CD14-positive monocyte (primary cell): Measurements from ENCODE around the gene TMEM190. TPM values are rescaled to one million over a fixed set of nuclear protein-coding genes. Genes with fewer than 3 reads are reported as not detected.

Experiments
- DNase-seq, 3 donors: peaks; one replicate each; pipeline ENCODE4 v3.0.0-alpha.2; 2011 to 2022
- H2AFZ ChIP-seq: 2 replicates; pipeline ENCODE4 v1.6.0; 2012; ENCODE audit warnings: mild to moderate bottlenecking, low read depth, low read length, inconsistent platforms; ENCODE audit not compliant: insufficient read depth, poor library complexity, severe bottlenecking
- H3K27ac ChIP-seq, 2 donors: 1 replicate in 1 of 2; 2 replicates in 1 of 2; pipeline ENCODE4 v1.5.1; 2012 to 2013; ENCODE audit warnings: low read length in 2 of 2, control low read depth in 1 of 2, inconsistent platforms in 1 of 2, low read depth in 1 of 2, mild to moderate bottlenecking in 1 of 2
- H3K27me3 ChIP-seq, 2 donors: one replicate each; pipeline versions ENCODE4 v1.6.0 to v1.6.1; 2011 to 2013; ENCODE audit warnings: low read length in 2 of 2; ENCODE audit not compliant: control insufficient read depth in 2 of 2, insufficient read depth in 2 of 2
- H3K36me3 ChIP-seq, 2 donors: replicated peaks in 1 of 2; 1 replicate in 1 of 2; 2 replicates in 1 of 2; pipeline versions ENCODE4 v1.5.1 to v1.6.1; 2012 to 2013; ENCODE audit warnings: low read length in 2 of 2, control low read depth in 1 of 2, inconsistent platforms in 1 of 2, mild to moderate bottlenecking in 1 of 2; ENCODE audit not compliant: insufficient read depth in 2 of 2, control insufficient read depth in 1 of 2
- H3K4me1 ChIP-seq, 2 donors: 1 replicate in 1 of 2; 2 replicates in 1 of 2; pipeline versions ENCODE4 v1.5.1 to v1.6.1; 2012 to 2013; ENCODE audit warnings: low read length in 2 of 2, control low read depth in 1 of 2, inconsistent platforms in 1 of 2, mild to moderate bottlenecking in 1 of 2, moderate library complexity in 1 of 2; ENCODE audit not compliant: insufficient read depth in 2 of 2, control insufficient read depth in 1 of 2
- H3K4me2 ChIP-seq: replicated peaks from 2 replicates; pipeline ENCODE3; 2012; ENCODE audit warnings: low read length, moderate library complexity, mild to moderate bottlenecking; ENCODE audit not compliant: poor library complexity, severe bottlenecking; ENCODE audit errors: extremely low read depth
- H3K4me3 ChIP-seq, 3 experiments: fragments of 200-600 bp in 1 of 3; sonication (generic) in 1 of 3; replicated peaks in 1 of 3; 1 replicate in 2 of 3; 2 replicates in 1 of 3; pipeline ENCODE4 v1.5.1; 2011 to 2013; ENCODE audit warnings: low read length in 3 of 3, mild to moderate bottlenecking in 3 of 3, control low read depth in 2 of 3, low read depth in 2 of 3, inconsistent platforms in 1 of 3, moderate library complexity in 1 of 3
- H3K79me2 ChIP-seq: 2 replicates; pipeline ENCODE4 v1.6.0; 2012; ENCODE audit warnings: mild to moderate bottlenecking, control low read depth, inconsistent platforms, low read length, moderate library complexity; ENCODE audit not compliant: insufficient read depth
- H3K9ac ChIP-seq: 2 replicates; pipeline ENCODE4 v1.6.0; 2017; ENCODE audit warnings: low read length, mild to moderate bottlenecking; ENCODE audit not compliant: insufficient read depth, poor library complexity, severe bottlenecking
- H3K9me3 ChIP-seq, 2 donors: replicated peaks in 1 of 2; 1 replicate in 1 of 2; 2 replicates in 1 of 2; pipeline versions ENCODE4 v1.5.1 to v1.6.1; 2012 to 2013; ENCODE audit warnings: low read length in 2 of 2, control low read depth in 1 of 2; ENCODE audit not compliant: control insufficient read depth in 1 of 2, insufficient read depth in 1 of 2
- H4K20me1 ChIP-seq: 2 replicates; pipeline ENCODE4 v1.6.0; 2012; ENCODE audit warnings: mild to moderate bottlenecking, low read length, control low read depth, moderate library complexity; ENCODE audit not compliant: insufficient read depth
- H3K27ac Mint-ChIP-seq, 7 donors: one replicate each; pipeline ENCODE4 v1.8.0; 2020; ENCODE audit warnings: mild to moderate bottlenecking in 7 of 7, mixed read lengths in 7 of 7, moderate library complexity in 6 of 7, inconsistent platforms in 2 of 7
- H3K27me3 Mint-ChIP-seq, 3 donors: one replicate each; pipeline ENCODE4 v1.8.0; 2021 to 2022; ENCODE audit warnings: low read depth in 3 of 3, mild to moderate bottlenecking in 3 of 3, mixed read lengths in 3 of 3, moderate library complexity in 3 of 3, inconsistent platforms in 1 of 3
- H3K36me3 Mint-ChIP-seq, 2 donors: one replicate each; pipeline ENCODE4 v1.8.0; 2020; ENCODE audit warnings: mixed read lengths in 2 of 2, inconsistent platforms in 1 of 2, mild to moderate bottlenecking in 1 of 2
- H3K4me1 Mint-ChIP-seq: one replicate; pipeline ENCODE4 v1.8.0; 2020; ENCODE audit warnings: mild to moderate bottlenecking, mixed read lengths
- H3K4me3 Mint-ChIP-seq, 2 donors: one replicate each; pipeline ENCODE4 v1.8.0; 2020; ENCODE audit warnings: mild to moderate bottlenecking in 2 of 2, mixed read lengths in 2 of 2, moderate library complexity in 1 of 2
- H3K9me3 Mint-ChIP-seq, 7 donors: one replicate each; pipeline ENCODE4 v1.8.0; 2020 to 2022; ENCODE audit warnings: mixed read lengths in 7 of 7, mild to moderate bottlenecking in 6 of 7, moderate library complexity in 6 of 7, inconsistent platforms in 2 of 7
- WGBS: methylation state at CpG from one replicate; pipeline ENCODE4 v1.1.5; 2013; ENCODE audit warnings: missing lambda C conversion rate; ENCODE audit not compliant: insufficient coverage; 5-methylcytosine and 5-hydroxymethylcytosine counted together
- intact Hi-C, 2 donors: fragments of 100-400 bp; cut with micrococcal nuclease; formaldehyde crosslinking; loops; one replicate each; pipeline versions ENCODE4 v1.15.0 to v1.15.1; 2023
- polyA plus RNA-seq, 3 donors: library from polyadenylated mRNA; depleted of rRNA in 1 of 3; unstranded in 2 of 3; stranded (reverse) in 1 of 3; fragments of 300-500 nt in 2 of 3; fragments of >200 nt in 1 of 3; fragmentation: Illumina TruSeq in 2 of 3; gene quantifications; 1 replicate in 2 of 3; 2 replicates in 1 of 3; pipeline ENCODE4 v1.2.3, GENCODE V29; 2012 to 2021
- TF ChIP-seq, protein P1 (sequence below): fragments of 200-600 bp; IDR thresholded peaks from one replicate; pipeline ENCODE4 v1.8.0; 2022; ENCODE audit warnings: antibody characterized with exemption, mild to moderate bottlenecking

TMEM190 gene
- polyA plus RNA-seq, 3 donors, result not detected

DNA sequence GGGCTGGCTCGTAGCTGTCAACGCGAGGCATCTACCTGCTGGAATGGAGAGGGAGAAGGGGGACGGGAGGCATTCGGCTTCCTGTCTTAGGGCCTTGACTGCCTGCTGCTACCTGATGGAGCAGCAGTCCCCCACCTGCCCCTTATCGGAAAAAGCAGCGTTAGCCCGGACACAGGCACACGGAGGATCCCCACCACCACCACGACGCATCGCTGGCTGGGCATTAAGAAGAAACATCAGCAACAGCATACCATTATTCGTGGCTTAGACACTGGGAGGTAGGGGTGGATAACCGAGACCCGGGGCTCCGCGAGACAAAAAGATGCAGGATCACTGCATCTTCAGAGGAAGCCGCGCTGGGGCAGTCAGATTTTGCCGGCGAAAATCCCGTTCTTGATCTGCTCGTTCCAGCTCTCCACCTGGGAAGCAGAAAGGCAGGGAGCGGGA, 23.2 kb upstream of the TMEM190 start:
- H3K27me3 Mint-ChIP-seq, result peaks cover 49 to 75% (median 59%) of the 10 kb centered on the region in 3 donors
- H3K9ac ChIP-seq, result peak overlapping the region; percentile 19

DNA sequence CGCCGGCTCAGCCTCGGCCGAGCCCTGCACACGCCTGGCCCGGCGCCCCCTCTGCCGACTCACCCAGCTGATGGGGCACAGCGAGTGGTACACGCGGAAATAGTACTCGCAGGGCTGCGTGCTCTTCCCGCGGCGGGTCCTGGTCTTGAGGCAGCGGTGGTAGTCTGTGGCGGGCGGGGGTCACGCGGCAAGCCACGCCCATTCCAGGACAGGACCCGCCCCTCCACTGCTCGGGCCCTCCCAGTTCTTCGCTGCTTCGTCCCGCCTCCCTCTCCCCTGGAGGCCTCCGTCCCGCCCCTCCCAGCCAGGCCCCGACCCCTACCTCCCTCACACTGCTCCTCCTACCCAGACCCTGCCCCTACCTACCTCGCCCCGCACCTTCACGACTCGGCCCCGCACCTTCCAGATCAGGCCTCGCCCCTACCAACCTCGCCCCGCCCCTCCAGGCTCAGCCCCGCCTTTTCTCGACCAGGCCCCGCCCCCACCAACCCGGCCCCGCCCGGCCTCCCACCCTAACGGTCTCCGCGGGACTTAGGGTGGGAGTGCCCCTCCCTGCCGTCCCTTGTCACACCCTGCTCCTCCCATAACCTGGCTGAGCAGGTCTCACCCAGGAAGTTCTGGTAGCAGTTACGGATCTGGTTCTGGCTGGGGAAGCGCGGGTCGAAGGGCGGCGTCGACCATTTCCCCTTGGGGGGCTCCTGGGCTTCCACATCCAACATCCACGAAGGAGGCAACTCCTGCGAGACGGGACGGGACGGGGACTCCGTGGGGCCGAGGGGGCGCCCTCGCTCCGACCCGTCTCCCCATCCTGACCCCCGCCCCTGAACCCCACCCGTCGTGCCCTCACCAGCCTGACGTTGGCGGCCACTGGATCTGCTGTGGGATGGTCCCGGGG, 22.6 kb upstream of the TMEM190 start:
- H3K4me1 ChIP-seq, result peaks cover 22 to 28% of the 10 kb centered on the region in 2 donors
- Mint-ChIP-seq H3K9me3 (peaks cover 0 to 11% (median 8%) of the 10 kb centered on the region in 7 donors), H3K4me1 (peaks cover 33% of the 10 kb centered on the region), H3K36me3 (peaks cover 5 to 8% of the 10 kb centered on the region in 2 donors), H3K27me3 (peaks cover 55 to 75% (median 59%) of the 10 kb centered on the region in 3 donors), H3K27ac (peak overlapping the region in 4 of 7 donors; percentile 41 to 80 (median 64)), H3K4me3 (peak overlapping the region; percentile 84 to 90)
- DNase-seq, result peak; percentile 38 to 63 (median 55)
- H3K4me2 ChIP-seq, result peak overlapping the region; percentile 88
- intact Hi-C loops, result loop anchor here in 1 of 2 donors (5.0 kb wide), 1 partner anchor 42 kb away; no protein-coding TSS in a partner anchor
- peaks cover 0 to 9% of the 10 kb centered on the region in 2 donors for H3K9me3 ChIP-seq
- peak overlapping the region; percentile 36 to 71 (median 45) for H3K4me3 ChIP-seq
- no peaks in the 10 kb centered on the region for H3K36me3 ChIP-seq
- 2% methylated on average over 56 of the region's 72 CpGs for WGBS
- H2AFZ ChIP-seq, result peak overlapping the region; percentile 73
- no peaks in the 10 kb centered on the region for H4K20me1 ChIP-seq
- no peak overlapping the region for H3K27ac ChIP-seq
- H3K27me3 ChIP-seq, result peaks cover 13 to 62% of the 10 kb centered on the region in 2 donors
- no peaks in the 10 kb centered on the region for H3K79me2 ChIP-seq
- peak overlapping the region; percentile 19 for H3K9ac ChIP-seq
- TF ChIP-seq, protein P1, sequence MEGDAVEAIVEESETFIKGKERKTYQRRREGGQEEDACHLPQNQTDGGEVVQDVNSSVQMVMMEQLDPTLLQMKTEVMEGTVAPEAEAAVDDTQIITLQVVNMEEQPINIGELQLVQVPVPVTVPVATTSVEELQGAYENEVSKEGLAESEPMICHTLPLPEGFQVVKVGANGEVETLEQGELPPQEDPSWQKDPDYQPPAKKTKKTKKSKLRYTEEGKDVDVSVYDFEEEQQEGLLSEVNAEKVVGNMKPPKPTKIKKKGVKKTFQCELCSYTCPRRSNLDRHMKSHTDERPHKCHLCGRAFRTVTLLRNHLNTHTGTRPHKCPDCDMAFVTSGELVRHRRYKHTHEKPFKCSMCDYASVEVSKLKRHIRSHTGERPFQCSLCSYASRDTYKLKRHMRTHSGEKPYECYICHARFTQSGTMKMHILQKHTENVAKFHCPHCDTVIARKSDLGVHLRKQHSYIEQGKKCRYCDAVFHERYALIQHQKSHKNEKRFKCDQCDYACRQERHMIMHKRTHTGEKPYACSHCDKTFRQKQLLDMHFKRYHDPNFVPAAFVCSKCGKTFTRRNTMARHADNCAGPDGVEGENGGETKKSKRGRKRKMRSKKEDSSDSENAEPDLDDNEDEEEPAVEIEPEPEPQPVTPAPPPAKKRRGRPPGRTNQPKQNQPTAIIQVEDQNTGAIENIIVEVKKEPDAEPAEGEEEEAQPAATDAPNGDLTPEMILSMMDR, result no peak

More for the DNA sequence above, 23.2 kb upstream of the TMEM190 start:
- Mint-ChIP-seq H3K9me3 (peaks cover 0 to 11% (median 8%) of the 10 kb centered on the region in 7 donors), H3K36me3 (peaks cover 5 to 8% of the 10 kb centered on the region in 2 donors), H3K27ac (peak overlapping the region in 1 of 7 donors; percentile 22), H3K4me1 (peaks cover 33% of the 10 kb centered on the region), H3K4me3 (peak overlapping the region; percentile 84 to 90)
- H3K4me1 ChIP-seq, result peaks cover 22 to 28% of the 10 kb centered on the region in 2 donors
- no peak for DNase-seq
- H2AFZ ChIP-seq, result peak overlapping the region; percentile 73
- peak overlapping the region; percentile 36 to 71 (median 45) for H3K4me3 ChIP-seq
- no peaks in the 10 kb centered on the region for H4K20me1 ChIP-seq
- 3% methylated on average over 17 of the region's 24 CpGs for WGBS
- intact Hi-C loops, result loop anchor here in 1 of 2 donors (5.0 kb wide), 1 partner anchor 41 kb away; no protein-coding TSS in a partner anchor
- no peaks in the 10 kb centered on the region for H3K79me2 ChIP-seq
- TF ChIP-seq, protein P1, result no peak
- no peak overlapping the region for H3K27ac ChIP-seq
- H3K4me2 ChIP-seq, result peak overlapping the region; percentile 88
- peaks cover 0 to 9% of the 10 kb centered on the region in 2 donors for H3K9me3 ChIP-seq
- peaks cover 13 to 62% of the 10 kb centered on the region in 2 donors for H3K27me3 ChIP-seq
- no peaks in the 10 kb centered on the region for H3K36me3 ChIP-seq
